COR-L47 (cell line): ENCODE measurements around the gene TRERF1.

Experiments
- DNase-seq: peaks from one replicate; lab custom pipeline; 2025; lab: John Stamatoyannopoulos, UW

Gene TRERF1

DNA sequence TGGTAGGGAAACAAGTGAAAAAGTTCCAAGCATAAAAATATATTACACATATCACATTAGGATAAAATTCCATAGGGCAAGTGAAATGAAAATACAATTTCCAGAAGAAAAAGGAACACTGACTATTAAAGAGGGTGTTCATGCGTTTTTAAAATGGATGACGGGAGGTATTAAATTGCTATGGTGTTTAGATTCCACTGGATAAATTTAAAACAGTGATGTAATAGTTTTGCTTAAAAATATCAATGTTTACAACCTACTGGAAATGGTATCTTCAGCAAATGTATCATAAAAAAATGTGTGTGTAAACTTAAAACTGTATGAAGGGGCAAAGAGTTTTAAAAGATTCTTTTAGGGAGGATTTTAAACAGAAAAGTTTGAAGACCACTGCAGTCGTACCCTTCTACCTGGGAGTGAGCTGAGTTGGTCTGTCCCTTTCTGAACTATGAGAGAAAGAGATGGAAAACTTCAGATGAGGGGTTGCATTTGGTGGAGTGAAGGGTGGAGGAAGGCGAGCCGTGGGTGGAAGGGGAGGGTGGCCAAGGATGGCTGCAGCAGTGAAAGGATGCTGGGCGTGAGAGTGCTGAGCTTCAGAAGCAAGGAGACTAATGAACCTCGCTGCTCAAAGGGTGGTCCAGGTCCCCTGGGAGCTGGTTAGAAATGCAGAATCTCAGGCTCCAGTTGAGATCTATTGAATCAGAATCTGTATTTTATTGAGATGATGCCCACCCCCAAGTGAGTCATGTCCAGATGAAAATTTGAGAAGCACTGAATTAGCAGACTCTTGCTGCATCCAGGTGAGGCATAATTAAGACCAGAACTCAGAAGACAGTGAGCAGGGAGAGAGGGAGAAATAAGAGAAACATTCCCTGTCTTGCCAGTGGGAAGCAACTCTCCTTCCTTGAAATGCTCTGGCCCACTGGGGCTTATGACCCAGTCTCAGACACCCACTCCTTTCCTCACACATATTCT lies 179.6 kb downstream of the TRERF1 start:
- DNase-seq: no peak

DNA sequence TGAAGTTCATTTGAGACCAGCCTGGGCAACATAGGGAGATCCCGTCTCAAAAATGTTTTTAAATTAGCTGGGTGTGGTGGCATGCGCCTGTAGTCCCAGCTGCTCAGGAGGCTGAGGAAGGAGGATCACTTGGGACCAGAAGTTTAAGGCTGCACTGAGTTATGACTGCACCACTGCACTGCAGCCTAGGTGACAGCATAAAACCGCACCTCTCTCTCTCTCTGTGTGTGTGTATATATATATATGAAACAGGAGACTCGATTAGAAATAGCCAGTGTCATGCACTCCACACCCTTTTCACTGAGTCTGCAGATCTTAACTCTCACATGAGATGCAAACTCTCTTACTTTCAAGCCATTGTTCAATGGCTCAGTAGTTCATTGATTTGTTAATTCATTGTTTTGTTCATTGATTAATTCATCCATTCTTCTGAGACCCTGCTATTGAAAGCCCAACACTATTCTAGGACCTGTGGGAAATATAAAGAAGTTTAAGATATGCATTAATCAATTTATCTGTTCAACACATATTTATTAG lies 181.7 kb downstream of the TRERF1 start:
- no peak for DNase-seq

DNA sequence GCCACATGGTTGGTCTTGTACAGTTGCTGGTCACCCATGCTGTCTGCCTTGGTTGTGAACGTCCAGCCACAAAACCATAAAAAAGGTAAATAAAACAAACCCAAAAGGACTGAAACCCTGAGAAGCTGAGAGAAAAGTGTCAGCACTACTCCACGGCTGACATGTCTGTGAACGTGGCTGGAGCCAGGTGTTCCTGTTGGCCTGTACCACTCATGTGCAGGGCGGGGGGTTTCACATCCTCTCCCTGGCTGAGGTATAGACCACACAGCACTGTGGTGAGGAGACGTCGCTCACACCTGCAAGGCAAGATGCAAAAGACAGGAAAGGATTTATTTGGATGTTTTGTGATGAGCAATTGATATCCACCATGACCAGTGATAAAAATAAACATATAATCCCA lies 182.2 kb downstream of the TRERF1 start:
- no peak for DNase-seq

DNA sequence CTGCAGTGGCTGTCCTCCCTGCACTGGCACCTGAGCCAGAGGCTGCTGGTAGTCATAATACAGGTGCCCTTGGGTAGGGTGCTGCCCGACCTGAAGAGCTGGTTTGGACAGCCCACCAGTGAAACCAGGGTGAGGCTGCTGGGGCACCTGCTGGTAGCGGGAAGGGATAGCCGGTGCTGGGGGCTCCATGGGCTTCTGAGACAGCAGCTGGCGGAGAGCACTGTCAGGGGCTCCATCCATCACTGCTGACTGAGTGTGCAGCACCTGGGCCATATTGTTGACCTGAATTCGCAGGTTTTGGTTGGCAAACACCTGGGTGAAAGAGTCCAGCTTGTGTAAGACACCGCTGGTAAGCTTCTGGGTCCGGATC lies 182.9 kb downstream of the TRERF1 start:
- no peak for DNase-seq

DNA sequence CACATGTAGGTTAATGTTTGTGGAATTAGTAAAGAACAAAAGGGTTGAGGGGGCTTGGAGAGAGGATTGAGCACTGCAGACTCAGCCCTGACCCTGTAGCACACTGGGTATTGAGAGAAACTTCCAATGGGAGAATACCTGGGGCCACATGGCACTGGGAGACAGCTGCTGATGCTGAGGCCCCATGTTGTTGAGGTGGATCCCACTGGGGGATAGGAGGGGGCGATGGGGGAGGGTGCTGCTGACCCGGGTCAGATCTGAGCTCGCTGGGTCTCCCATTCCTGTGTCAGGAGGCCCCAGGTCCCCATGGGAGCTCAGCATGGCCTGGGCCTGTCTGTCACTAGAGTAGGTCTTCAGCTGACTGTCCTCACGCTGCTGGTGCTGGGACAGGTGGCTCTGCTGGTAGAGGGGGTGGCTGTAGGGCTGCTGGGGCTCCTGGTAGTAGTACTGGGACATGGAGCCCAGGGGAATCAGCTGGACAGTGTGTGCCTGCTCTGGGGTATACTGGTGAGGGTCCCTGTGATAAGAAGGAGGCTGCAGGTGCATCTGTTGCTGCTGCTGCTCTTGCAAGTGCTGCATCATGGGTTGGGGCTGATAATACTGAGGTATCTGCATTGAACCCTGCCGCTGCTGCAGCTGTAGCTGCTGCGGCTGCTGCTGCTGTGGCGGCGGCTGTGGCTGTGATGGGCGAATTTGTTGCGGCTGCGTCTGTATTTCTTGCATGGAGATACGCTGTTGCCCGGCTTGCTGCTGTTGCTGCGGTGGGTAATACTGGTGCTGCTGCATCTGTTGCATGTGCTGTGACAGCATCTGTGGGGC lies 183.5 kb downstream of the TRERF1 start:
- no peak for DNase-seq

DNA sequence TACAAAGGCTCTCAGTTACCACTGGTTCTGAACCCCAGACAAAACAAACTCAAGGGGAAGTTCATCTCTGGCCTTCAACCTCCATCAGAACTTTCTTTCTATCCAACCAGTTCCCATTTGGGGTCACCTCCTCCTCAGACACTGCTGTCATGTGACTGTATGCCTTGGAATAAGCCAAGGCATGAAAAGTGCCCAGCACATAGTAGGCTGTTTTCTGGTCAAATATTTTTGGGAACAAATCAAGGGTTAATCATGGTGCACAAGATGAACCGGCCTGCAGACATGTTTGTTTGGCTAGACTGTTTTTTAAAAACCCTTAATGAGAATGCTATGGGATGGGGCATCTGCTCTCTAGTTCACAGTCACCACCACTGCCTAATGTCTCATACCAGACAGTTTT lies 185.2 kb downstream of the TRERF1 start:
- no peak for DNase-seq

DNA sequence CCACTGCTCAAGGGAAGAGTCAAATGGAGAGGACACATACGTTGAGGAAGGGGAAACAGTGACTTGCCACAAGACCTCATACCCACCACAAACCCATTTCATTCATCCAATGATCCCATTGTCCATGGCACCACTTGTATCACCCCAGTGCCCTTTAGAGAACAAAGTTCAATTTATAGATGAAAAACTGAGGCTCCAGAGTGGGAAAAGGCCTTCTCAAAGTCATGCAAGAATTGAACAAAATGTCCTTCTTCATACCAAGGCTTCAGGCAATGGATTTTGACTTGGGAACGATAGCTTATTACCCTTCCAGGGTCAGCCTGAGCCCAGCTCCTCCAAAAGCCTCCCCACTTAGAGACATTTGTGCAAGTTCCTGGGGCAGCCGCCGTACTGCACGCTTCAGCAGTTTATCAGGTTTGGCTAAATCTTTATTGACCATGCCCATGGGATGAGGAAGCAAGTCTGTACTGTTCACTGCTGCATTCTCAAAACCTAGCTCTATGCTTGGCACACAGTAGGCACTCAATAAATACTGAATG lies 186.8 kb downstream of the TRERF1 start:
- no peak for DNase-seq

DNA sequence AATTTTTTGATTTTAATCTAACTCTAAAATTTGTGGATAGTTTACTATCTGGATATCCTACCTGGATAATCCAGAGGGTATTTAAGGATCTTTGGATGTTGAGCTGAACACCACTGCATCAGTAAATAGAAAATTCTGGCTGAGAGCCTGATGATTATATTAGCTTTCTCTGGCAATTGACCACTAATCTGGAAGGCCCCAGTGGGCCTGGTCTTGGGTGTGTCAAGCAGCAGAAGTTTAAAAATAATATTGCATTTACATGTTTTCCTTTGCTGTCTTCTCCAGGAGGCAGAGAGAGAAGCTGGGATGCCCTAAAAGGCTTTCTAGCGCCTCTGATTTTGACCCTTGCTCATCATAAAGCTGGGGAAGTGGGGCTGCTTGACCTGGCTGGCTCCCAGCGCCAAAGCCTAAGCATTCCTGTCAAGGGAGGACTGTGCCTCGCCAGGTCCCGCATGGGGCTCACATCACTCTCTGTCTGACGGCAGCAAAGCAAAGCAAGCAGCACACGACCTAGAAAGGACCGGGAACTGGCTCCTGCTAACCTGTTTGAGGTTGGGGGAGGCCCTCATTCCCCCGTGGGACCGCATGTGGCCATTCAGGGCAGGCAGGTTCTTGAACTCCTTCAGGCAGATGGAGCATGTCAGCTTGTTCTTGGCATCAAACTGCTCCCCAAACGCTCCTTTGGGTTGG lies 187.4 kb downstream of the TRERF1 start:
- no peak for DNase-seq

DNA sequence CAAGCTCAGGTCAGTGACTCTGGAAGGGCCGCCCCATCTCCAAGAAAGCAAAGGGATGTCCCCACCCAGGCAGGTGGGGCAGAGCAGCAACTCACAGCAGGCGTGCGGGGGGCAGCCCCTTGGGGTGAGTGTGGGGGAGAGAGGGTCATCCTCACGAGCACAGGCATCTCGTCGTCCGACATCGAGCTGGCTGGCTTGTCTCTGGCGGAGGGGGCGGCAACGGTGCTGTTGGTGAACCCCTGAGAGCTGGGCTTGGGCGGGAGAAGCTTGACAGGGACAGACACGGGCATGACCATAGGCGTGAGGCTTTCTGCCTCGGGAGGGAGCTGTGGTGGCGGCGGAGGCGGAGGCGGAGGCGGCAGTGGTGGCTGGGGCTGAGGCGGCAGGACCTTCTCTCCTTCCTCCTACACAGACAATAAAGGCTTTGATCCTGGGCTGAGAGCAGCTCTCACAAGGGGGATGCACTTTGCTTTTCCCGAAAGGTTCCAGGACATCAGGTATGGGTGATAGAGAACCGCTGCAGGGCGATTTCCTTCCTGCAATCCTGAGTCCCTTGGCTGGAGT lies 188.5 kb downstream of the TRERF1 start:
- DNase-seq: no peak

DNA sequence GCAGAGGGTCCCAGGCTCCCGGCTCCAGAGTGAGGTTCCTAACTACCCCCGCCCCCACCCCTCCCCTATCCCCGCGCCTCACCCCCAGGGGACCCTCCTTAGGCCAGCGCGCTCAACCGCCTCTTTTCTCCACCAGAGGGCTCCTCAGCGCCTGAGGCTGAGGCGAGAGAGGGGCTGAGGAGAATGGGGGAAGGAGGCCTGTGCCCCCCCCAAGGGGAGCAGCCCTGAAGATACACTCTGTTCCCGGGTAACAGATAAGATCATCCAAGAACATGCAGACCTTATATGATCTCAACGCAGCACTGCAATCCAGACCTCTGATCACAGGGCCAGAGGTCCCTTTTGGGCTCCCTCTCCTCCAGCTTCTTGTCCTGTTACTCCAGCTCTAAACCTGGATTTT lies 190.8 kb downstream of the TRERF1 start:
- DNase-seq: no peak

DNA sequence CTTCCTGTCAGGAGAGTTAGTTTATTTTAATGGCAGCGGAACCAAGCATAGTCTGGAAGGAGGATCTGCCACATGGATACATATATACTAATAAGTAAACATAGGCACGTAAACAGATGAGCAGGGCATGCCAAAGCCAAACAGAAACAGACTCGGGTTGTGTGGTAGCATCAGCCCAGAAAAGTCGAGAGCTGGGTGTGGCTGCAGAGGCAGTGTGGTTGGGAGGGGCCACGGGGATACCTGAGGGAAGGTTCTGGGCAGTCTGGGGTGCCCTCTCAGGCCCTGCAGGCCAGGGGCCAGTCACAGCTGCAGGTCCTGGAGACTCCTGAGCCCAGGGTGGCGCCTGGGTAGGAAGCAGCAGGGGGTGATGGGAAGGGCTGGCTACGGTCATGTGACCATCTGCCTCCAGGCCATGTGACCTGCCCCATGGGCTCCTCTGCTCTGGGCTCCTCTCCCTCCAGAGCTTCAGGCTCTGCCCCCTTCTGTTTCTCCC lies 191.3 kb downstream of the TRERF1 start:
- peak; percentile 39 for DNase-seq

DNA sequence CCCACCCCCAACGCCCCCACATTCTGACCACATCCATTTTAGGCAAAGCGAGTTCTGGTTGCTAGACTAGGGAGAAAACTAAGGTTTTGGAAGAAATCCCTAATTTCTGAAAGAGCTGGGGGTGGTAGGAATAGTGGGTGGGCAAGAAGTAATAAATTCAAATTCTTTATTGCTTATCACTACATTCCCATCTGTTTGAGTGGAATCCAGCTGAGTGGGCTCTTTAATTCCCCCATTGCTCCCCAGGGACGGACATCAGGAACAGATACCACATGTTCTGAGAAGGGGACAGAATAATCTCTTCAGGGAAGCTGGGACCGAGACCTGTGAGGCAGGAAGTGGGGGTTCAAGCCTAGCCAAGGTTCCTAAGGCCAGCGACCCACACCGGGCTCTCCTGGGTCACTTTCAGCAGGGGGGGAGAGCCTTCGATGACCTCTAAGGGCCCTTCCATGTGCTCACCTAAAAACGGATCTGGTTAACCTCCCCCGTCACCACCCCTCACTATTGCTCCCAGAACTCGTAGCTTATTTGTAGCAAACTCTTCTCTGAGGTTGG lies 191.8 kb downstream of the TRERF1 start:
- DNase-seq: no peak

DNA sequence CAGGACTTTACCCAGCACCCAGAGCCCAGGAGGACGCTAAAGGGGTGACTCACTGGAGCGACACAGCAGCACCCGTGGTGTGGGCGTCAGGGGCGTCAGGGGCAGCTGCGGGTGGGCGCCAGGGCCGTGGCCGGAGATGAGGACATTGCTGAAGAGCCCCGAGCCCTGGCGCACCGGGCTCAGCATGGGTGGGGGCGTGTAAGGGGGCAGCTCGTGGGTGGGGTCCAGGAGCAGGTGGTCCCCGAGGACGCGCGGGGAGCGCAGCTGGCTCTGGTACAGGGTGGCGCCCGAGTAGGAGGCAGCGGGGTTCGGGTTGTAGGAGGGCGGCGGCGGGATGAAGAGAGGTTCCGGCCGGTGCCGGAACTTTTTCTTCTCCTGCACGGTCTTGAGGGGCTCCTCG lies 192.4 kb downstream of the TRERF1 start:
- DNase-seq: no peak

DNA sequence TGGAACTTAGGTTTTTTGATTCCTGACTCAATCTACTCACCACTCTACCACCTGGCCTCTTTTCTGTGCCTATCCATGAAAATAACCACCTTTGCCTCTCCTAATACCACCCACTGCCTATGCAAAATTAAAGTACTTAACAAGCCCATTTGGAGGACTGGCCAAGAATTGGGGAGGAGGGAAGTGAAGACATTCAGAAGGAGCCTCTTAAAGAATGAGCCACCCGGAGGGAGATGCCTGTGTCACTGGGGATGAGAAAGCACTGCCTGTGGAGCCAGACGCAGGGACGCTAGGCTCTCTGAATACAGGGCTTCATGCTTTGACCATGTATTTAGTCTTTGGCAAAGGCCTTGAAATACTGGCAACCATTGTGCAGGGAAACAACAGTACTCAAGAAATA lies 194.1 kb downstream of the TRERF1 start:
- DNase-seq: no peak

DNA sequence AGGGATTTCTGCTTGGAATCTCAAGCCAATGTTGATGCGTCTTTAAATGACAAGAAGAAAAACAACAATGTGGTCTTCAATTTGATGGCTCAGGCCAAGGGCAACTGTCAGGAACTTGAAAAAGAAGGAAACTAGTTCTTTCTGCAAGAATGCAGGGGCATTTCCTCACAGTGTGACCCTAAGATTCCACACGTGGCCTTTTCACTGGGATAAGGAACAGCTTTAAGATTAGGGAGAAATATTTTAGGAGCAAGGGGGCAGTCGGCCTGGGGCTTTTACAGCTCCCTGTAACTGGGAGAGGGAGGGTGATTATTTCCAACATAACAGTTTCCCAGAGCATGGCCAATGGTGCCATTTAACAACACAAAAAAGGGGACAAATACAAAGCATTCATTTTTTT lies 194.7 kb downstream of the TRERF1 start:
- DNase-seq: no peak

DNA sequence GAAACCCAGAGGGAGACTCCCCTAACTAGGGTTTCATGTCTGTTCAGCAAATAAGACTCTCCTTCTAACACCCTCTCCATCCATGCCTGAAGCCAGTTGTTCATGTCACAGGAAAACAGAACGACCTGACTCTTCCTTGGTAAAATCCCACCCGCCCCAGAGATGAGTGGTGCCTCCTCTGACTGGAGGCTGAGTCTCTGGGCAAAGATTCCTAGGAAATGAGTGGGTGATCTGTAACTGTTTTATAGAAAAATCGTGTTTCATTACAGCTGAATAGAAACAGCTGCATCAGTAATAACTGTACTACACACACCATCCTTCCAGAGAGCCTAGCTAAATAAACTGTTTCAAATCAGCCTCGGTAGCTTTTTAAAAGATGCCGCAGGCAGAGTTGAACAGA lies 196.7 kb downstream of the TRERF1 start:
- DNase-seq: no peak

DNA sequence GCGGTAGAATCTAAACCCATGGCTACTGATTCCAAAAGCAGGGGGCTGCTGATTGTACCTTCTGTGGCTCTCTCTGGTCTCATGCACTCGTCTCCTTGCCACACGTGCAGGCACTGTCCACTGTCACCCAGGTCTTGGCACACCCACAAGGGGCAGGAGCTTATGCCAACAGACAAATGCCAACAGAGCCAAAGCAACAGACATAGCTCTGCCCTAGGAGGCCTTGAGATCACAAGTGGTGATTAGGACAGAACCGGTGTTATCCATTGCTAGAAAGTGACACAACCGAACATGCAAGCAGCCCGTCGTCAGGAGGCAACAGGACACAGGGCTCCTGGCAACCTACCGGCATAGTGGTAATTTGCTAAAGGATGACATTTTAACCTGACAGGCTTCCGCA lies 197.2 kb downstream of the TRERF1 start:
- no peak for DNase-seq

DNA sequence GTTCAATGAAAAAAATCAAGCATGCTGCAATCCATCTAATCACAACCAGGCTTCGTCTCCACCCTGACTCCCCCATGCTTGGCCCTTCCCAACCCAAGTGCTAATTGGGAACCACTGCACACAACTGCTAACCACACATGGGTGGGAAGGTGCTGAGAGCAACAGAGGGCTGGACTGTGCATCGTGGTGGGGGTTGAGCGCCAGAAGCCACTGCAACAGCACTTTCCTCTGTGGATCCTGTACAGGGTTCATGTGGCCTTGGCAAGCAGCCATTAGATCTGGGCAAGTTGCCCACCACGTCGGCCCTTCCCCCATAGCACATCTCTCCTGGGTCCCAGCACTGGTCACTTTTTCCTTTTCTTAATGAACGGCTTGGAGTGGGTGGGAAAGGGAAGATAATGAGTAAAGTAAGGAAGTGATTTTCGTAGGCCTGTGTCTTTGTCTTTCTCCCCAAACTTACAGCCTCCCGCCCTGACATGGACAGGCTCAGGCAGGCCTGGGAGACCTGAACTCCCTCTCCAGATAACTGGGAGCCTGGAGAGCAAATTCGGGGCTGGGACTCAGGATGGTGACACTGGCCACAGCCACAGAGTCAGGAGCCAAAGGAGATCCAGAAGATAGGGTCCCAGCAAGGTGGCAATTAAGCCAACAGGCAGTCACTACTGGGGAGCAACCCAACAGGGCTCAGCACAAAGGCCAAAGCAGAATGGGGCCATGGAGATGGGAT lies 199.7 kb downstream of the TRERF1 start:
- peak; percentile 79 for DNase-seq

DNA sequence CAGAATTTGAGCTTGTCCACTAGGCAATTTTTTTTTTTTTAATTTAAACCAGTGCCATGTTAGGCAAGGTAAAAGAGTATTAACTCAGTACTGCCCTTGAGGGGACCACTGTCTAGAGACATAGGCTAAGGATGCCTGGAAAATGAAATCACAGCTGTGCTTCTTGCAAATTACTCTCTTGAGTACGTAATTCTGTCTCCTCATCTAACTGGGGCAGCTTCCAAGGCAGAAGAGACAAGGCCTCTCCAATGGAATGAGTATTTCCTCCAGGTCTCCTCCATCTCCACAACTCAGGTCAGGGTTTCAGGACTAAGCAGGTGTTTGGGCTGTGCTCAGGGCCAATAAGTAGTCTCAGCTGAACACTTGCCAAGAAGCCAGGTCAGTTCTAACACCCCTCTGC lies 200.2 kb downstream of the TRERF1 start:
- no peak for DNase-seq

DNA sequence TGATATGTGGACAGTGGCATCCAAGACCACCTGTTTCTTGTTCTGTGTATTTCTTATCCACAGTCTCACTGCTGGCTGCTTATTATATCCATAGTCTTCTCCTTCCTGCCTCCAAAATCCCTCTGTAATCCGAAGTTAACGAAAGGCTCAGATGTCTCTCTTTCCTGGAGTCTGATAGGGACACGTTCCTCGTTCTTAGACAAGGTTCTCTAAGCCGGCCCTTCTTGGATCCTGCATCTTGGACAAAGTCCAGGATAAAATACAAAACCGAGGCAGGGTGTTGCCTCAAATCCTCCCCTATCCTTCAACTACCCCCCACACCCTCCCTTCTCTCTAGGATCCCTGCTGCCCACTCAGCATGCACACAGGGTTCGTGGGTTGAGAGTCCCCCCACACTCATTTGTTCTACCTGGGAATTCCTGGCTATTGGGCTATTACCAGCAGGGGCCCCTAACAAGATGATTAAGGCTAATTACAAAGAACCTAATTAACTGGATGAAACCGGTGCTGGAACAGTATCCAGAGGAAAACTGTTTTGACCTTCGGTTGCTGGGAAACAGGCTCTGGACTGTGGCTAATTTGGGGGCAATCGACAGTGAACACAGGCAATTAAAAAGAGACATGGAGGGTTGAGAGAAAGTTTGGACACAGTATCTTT lies 201.3 kb downstream of the TRERF1 start:
- peak; percentile 90 for DNase-seq
